ENCODE measurements around the gene GTPBP2. TPM values are rescaled to one million over a fixed set of nuclear protein-coding genes. Genes with fewer than 3 reads are reported as not detected.

GTPBP2 gene
- total and polyA plus RNA-seq, 10 donors, result 29.6 to 100 (median 59.9) TPM

DNA sequence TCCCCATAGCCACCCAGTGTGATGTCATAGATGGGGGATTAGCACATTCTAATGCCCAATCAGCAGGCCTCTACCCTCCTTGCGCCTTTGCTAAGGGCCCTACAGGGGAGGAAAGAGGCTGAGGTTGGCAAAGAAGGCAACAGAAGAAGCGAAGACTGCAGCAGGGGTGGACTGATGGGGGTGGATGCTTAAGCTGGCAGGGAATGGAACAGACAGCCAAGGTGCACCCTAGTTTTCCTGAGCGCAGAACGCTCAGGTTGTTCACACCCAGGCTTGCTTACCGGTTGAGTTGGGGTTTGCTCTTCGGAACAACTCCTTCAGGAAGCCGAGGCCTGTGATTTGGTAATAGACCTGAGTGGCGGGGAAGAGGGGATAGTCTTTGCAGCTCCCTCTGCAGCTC is 45.9 kb upstream of the GTPBP2 start:
- no peak for TF ChIP-seq POLR2AphosphoS5 (IDR thresholded peaks at IDR 0.05)
- TF ChIP-seq, protein P1, sequence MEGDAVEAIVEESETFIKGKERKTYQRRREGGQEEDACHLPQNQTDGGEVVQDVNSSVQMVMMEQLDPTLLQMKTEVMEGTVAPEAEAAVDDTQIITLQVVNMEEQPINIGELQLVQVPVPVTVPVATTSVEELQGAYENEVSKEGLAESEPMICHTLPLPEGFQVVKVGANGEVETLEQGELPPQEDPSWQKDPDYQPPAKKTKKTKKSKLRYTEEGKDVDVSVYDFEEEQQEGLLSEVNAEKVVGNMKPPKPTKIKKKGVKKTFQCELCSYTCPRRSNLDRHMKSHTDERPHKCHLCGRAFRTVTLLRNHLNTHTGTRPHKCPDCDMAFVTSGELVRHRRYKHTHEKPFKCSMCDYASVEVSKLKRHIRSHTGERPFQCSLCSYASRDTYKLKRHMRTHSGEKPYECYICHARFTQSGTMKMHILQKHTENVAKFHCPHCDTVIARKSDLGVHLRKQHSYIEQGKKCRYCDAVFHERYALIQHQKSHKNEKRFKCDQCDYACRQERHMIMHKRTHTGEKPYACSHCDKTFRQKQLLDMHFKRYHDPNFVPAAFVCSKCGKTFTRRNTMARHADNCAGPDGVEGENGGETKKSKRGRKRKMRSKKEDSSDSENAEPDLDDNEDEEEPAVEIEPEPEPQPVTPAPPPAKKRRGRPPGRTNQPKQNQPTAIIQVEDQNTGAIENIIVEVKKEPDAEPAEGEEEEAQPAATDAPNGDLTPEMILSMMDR (IDR thresholded peaks at IDR 0.05 in 8 of 11, conservative IDR thresholded peaks at IDR 0.05 in 3 of 11), result no peak
- Histone ChIP-seq H3K4me1 (peaks cover 0 to 44% (median 8%) of the 10 kb centered on the region in 6 donors), H3K27ac (peak overlapping the region in 5 of 8 donors; percentile 1 to 68 (median 62)), H3K9me3 (no peaks in the 10 kb centered on the region), H3K36me3 (peaks cover 5 to 100% (median 92%) of the 10 kb centered on the region in 6 donors), H3K27me3 (replicated peaks in 1 of 7) (no peaks in the 10 kb centered on the region), H3K4me3 (no peak overlapping the region)
- no peak for DNase-seq
- 92 to 96% (median 95%) methylated on average over 8 of the region's 8 CpGs for WGBS, 5 donors
- intact Hi-C loops (cut with DNase I; ENCODE audit: low total_unique reads), result no loop called here

DNA sequence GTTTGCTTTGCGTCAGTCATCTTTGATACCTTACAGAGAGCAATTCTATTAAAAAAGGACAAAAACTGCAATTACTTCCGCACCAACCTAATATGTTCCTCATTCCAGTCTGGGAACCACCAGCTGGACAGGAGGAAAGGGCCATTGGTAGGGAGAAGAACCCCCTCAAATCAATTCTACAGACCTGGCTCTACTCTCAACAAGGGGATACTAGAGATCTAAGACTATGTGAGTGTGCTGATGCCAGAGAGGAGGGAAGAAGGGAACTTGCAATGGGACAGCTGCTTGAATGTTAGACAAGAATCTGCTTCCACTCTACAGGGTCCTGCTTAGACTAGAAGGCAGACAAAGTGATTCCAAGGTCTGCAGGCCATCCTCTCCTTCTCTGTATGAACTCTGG is 45.2 kb upstream of the GTPBP2 start:
- no peak for TF ChIP-seq POLR2A (IDR thresholded peaks at IDR 0.05)
- DNase-seq, result no peak
- 86 to 97% (median 96%) methylated on average over 2 of the region's 2 CpGs for WGBS, 5 donors
- Histone ChIP-seq H3K27ac (peak overlapping the region in 7 of 8 donors; percentile 24 to 68 (median 50)), H3K36me3 (peaks cover 5 to 100% (median 85%) of the 10 kb centered on the region in 6 donors), H3K4me3 (no peak overlapping the region), H3K27me3 (replicated peaks in 1 of 7) (no peaks in the 10 kb centered on the region), H3K9me3 (no peaks in the 10 kb centered on the region), H3K4me1 (peaks cover 0 to 51% (median 11%) of the 10 kb centered on the region in 6 donors)
- intact Hi-C loops (cut with DNase I; ENCODE audit: low total_unique reads), result no loop called here

DNA sequence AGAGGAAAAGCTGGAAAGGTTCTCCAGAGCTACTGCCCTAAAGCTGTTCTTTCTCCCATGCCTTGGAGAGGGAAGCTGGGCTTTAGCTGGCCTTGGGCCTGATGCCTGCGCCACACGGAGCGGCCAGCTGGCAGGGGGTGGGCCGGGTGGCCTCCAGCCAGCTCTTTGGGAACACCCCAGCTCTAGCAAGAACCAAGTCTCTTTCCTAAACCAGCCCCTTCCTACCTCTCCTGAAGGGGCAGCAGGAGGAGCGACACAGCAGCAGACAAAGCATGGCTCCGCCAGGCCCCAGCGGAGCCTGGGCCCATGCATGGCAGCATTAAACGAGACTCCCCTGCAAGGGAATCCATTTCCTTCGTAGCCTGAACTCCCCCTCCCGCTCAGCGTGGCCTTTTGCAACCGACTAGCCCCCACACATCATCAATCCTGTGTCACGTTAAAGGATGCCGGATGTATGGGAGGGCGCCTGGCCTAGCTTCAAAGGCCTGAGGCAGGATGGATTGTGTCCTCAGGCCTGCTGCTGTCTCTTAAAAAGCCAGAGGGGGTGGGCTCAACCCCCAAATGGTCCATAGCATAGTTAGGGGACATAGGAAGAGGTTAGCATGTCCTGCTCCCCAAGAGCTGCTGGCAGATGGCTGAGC is 44.5 kb upstream of the GTPBP2 start:
- Histone ChIP-seq H3K4me1 (peaks cover 0 to 58% (median 13%) of the 10 kb centered on the region in 6 donors), H3K36me3 (peaks cover 5 to 97% (median 81%) of the 10 kb centered on the region in 6 donors), H3K27ac (peak overlapping the region in 7 of 8 donors; percentile 50 to 68 (median 58)), H3K9me3 (no peaks in the 10 kb centered on the region), H3K4me3 (no peak overlapping the region), H3K27me3 (replicated peaks in 1 of 7) (no peaks in the 10 kb centered on the region)
- intact Hi-C loops (cut with DNase I; ENCODE audit: low total_unique reads), result no loop called here
- no peak for DNase-seq
- 78 to 90% (median 84%) methylated on average over 15 of the region's 15 CpGs for WGBS, 5 donors
- TF ChIP-seq POLR2AphosphoS5 (IDR thresholded peaks at IDR 0.05) (peak; percentile 42 to 61 (median 57)), POLR2A (IDR thresholded peaks at IDR 0.05) (no peak)

DNA sequence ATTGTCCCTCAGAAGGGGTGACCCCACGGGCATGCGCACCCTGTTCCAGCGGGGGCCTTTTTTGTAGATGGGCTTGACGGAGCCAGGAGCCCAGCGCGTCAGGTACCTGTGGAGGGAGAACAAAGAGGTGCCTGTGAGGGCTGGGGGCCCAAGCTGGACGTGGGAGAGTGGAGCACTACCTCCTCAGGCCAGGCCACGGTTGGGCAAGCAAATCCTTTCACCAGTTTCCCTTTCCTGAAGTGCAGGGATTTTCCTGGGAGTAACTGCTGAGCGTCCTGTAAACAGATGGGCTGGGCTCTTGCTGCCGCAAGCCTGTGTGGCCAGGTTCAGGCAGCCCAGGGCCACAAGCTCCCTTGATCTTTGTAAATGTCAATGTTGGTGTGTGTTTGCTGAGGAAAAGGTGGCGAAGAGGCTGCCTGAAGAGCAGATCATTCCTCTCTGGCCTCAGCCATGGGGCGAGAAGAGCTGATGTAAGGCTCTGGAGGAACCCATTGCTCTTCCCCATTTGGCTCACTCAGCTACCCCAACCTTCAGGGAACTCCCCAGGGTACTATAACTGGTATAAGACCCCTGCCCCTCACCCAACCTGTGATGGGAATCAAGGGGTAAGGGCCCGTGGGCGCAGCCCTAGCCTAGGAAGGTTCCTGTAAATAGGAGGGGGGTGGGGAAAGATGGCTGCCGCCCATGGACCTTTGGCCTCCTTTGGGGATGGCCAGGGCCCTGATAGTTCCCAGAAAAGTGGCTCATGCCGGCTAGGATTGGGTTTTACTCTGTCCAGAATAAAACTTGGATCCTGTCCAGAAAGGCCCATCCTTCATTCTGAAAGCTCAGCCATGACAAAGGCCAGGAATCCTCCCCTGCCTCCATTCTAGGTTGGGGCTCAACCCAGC is 43.0 kb upstream of the GTPBP2 start:
- peaks cover 11 to 73% (median 26%) of the 10 kb centered on the region in 6 donors for H3K4me1 ChIP-seq
- H3K36me3 ChIP-seq, result peaks cover 5 to 82% (median 66%) of the 10 kb centered on the region in 6 donors
- WGBS, 5 donors, result 79 to 89% (median 88%) methylated on average over 15 to 16 of the region's 16 CpGs
- H3K4me3 ChIP-seq, result no peak overlapping the region
- H3K9me3 ChIP-seq, result no peaks in the 10 kb centered on the region
- H3K27me3 ChIP-seq (replicated peaks in 1 of 7), result no peaks in the 10 kb centered on the region
- H3K27ac ChIP-seq, result peak overlapping the region in 7 of 8 donors; percentile 41 to 71 (median 62)
- no peak for DNase-seq
- intact Hi-C loops (cut with DNase I; ENCODE audit: low total_unique reads), result no loop called here
- peak in 1 of 3 donors; percentile 19 for TF ChIP-seq POLR2AphosphoS5 (IDR thresholded peaks at IDR 0.05)
- TF ChIP-seq POLR2A (IDR thresholded peaks at IDR 0.05), result no peak

DNA sequence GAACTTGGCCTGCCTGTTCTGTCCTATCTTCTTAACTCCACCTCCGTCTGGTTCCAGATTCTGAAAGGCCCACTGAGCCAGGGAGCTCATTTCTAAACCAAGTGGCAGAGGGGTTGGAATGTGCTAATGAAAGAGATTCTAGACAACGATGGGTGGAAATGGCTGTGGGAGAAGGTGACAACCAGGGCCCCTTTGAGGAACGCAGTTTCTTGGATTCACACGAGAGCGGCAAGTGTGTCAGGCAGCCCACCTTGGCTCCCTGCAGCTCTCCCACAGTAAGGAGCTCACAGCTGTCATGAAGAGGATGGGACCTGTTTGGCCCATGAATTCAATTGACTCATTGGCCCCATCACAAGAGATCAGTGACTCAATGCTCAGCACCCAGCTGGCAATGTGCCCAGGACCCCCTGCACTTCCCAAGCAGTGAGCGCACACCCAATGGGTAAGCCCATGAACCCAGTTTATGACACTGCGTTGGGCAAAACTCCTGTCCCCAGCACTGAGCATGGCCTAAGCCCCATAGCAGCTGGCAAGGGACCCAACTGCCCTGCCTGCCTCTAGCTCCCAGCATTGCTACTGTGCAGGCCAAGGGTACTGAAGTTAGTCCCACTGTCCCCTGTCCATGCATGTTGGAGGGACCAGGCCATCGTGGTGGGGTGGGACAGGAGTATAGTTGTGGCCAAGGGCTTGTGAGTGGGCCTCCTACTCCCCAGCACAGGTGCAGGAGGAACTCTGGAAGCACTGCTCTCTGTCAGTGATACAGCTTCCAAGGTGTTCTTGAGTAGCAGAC is 42.1 kb upstream of the GTPBP2 start:
- Histone ChIP-seq H3K27ac (peak overlapping the region in 7 of 8 donors; percentile 41 to 72 (median 62)), H3K36me3 (peaks cover 5 to 73% (median 58%) of the 10 kb centered on the region in 6 donors), H3K4me1 (peaks cover 11 to 76% (median 29%) of the 10 kb centered on the region in 6 donors), H3K9me3 (no peaks in the 10 kb centered on the region), H3K4me3 (no peak overlapping the region), H3K27me3 (replicated peaks in 1 of 7) (no peaks in the 10 kb centered on the region)
- no peak for DNase-seq
- intact Hi-C loops (cut with DNase I; ENCODE audit: low total_unique reads), result no loop called here
- 92 to 96% (median 94%) methylated on average over 8 of the region's 8 CpGs for WGBS, 5 donors
- TF ChIP-seq POLR2AphosphoS5 (IDR thresholded peaks at IDR 0.05) (peak in 1 of 3 donors; percentile 3), POLR2A (IDR thresholded peaks at IDR 0.05) (no peak)
